ENCODE data around the gene ADCK1. TPM values are rescaled to one million over a fixed set of nuclear protein-coding genes. Genes with fewer than 3 reads are reported as not detected.
"Not testable (repeated sequence)": the region's sequence is repeated elsewhere in the genome, so short reads cannot be mapped to it uniquely, and the experiment has no call there.

The ADCK1 gene
- total RNA-seq, 2 donors from 2014 or later: 9.6 to 10.1 TPM

DNA sequence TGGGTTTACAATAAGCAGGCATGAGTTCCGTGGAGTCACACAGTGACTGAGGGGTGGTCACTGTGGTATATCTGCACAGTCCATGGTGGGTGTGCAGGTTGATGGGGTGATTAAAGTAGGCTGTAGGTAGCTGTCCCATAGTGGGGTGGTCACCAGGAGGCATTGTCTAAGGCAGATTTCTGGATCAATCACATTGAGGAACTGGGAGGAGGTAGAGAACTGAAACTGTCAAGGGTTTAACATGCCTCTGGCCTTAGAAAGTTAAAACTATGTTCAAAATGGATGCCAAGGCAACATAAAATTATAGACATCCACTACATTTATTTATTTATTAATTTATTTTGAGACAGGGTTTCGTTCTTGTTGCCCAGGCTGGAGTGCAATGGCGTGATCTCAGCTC, 8.3 kb downstream of the ADCK1 start:
- H3K27ac ChIP-seq: no peak overlapping the region
- no peaks in the 10 kb centered on the region for H3K27me3 ChIP-seq (replicated peaks; ENCODE audit: insufficient read depth)
- intact Hi-C loops (cut with DNase I): no loop called here
- 96% methylated on average over 3 of the region's 3 CpGs for WGBS
- TF ChIP-seq POLR2AphosphoS5 (IDR thresholded peaks at IDR 0.05) (no peak), POLR2A (IDR thresholded peaks at IDR 0.05) (no peak)
- TF ChIP-seq, protein P1, sequence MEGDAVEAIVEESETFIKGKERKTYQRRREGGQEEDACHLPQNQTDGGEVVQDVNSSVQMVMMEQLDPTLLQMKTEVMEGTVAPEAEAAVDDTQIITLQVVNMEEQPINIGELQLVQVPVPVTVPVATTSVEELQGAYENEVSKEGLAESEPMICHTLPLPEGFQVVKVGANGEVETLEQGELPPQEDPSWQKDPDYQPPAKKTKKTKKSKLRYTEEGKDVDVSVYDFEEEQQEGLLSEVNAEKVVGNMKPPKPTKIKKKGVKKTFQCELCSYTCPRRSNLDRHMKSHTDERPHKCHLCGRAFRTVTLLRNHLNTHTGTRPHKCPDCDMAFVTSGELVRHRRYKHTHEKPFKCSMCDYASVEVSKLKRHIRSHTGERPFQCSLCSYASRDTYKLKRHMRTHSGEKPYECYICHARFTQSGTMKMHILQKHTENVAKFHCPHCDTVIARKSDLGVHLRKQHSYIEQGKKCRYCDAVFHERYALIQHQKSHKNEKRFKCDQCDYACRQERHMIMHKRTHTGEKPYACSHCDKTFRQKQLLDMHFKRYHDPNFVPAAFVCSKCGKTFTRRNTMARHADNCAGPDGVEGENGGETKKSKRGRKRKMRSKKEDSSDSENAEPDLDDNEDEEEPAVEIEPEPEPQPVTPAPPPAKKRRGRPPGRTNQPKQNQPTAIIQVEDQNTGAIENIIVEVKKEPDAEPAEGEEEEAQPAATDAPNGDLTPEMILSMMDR (IDR thresholded peaks at IDR 0.05): no peak
- DNase-seq (ENCODE audit: low spot score): no peak
- no peak overlapping the region for H3K4me3 ChIP-seq
- H3K36me3 ChIP-seq: no peaks in the 10 kb centered on the region
- H3K9me3 ChIP-seq: no peaks in the 10 kb centered on the region
- H3K4me1 ChIP-seq (replicated peaks): no peaks in the 10 kb centered on the region

DNA sequence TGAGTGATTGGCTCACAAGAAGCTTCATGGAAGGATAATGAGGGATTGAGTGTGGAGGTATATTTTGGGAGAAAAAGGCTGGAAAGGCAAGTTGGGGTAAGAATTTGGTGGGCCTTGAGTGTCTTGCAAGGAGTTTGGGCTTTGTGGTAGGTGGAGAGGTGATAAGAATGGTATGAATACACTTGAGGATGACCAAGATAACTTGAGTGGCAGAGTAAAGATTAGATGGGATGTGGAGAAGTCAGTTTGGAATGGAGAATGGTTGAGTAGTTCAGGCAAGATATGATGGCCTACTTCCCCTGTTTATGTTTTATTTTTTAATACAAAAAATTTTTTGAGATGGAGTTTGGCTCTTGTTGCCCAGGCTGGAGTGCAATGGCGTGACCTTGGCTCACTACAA, 9.1 kb downstream of the ADCK1 start:
- TF ChIP-seq, protein P1 (IDR thresholded peaks at IDR 0.05): no peak
- TF ChIP-seq POLR2AphosphoS5 (IDR thresholded peaks at IDR 0.05): no peak
- TF ChIP-seq POLR2A (IDR thresholded peaks at IDR 0.05): no peak
- Histone ChIP-seq H3K9me3 (no peaks in the 10 kb centered on the region), H3K36me3 (no peaks in the 10 kb centered on the region), H3K27ac (no peak overlapping the region), H3K4me3 (no peak overlapping the region), H3K27me3 (replicated peaks; ENCODE audit: insufficient read depth) (no peaks in the 10 kb centered on the region), H3K4me1 (replicated peaks) (no peaks in the 10 kb centered on the region)
- 97% methylated on average over 1 of the region's 1 CpG for WGBS
- no peak for DNase-seq (ENCODE audit: low spot score)
- intact Hi-C loops (cut with DNase I): no loop called here

DNA sequence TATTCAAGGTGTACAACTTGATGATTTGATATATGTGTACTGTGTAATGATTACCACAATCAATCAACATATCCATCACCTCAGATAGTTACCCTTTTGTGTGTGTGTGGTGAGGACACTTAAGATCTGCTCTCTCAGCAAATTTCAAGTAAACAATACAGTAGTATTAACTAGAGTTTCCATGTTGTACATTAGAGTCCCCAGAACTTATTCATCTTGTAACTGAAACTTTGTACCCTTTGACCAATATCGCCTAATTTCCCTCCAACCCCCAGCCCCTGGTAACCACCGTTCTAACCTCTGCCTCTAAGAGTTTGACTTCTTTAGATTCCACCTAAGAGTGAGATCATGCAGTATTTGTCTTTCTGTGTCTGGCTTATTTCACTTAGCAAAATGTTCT, 12.1 kb downstream of the ADCK1 start:
- intact Hi-C loops (cut with DNase I): no loop called here
- no peak overlapping the region for H3K27ac ChIP-seq
- TF ChIP-seq POLR2A (IDR thresholded peaks at IDR 0.05): no peak
- TF ChIP-seq, protein P1 (IDR thresholded peaks at IDR 0.05): no peak
- no peak for TF ChIP-seq POLR2AphosphoS5 (IDR thresholded peaks at IDR 0.05)
- 94% methylated on average over 2 of the region's 2 CpGs for WGBS
- H3K36me3 ChIP-seq: no peaks in the 10 kb centered on the region
- H3K4me1 ChIP-seq (replicated peaks): no peaks in the 10 kb centered on the region
- no peaks in the 10 kb centered on the region for H3K27me3 ChIP-seq (replicated peaks; ENCODE audit: insufficient read depth)
- no peak for DNase-seq (ENCODE audit: low spot score)
- no peaks in the 10 kb centered on the region for H3K9me3 ChIP-seq
- H3K4me3 ChIP-seq: no peak overlapping the region

DNA sequence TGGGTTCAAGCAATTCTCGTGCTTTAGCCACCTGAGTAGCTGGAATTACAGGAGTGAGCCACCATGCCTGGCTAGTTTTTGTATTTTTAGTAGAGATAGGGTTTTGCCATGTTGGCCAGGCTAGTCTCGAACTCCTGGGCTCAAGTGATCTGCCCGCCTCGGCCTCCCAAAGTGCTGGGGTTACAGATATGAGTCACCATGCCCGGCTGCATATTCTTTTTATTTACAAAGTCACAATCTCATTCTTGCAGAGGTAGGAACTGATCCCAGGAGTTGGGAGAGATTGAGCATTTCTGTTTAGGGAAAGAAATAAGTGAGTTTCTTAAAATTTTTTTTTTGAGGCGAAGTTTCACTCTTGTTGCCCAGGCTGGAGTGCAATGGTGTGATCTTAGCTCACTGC, 12.8 kb downstream of the ADCK1 start:
- WGBS: 85% methylated on average over 6 of the region's 6 CpGs
- H3K9me3 ChIP-seq; DNase-seq (ENCODE audit: low spot score); H3K27ac ChIP-seq; H3K27me3 ChIP-seq (replicated peaks; ENCODE audit: insufficient read depth); H3K4me1 ChIP-seq (replicated peaks); intact Hi-C loops (cut with DNase I); H3K4me3 ChIP-seq; H3K36me3 ChIP-seq: not testable (repeated sequence)

DNA sequence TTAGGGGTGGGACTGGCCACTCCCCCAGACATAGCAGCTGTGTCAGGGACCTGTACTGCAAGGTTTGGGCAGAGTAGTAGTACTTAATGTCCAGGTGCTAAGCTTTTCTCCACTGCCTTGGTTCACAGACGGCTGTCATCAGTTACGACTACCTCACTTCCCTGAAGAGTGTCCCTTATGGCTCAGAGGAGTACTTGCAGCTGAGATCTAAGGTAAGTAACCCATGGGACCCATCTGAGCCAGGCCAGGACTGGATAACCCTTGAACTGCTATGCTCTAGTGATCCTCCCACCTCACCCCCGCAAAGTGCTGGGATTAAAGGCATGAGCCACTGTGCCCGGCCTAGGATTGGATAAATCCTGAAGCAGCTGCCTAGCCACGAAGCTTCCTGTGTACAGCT, 22.4 kb downstream of the ADCK1 start:
- peaks cover 0 to 5% of the 10 kb centered on the region in 2 donors for H3K36me3 ChIP-seq

More for the DNA sequence above, 22.4 kb downstream of the ADCK1 start:
- no peaks in the 10 kb centered on the region for H3K27me3 ChIP-seq (replicated peaks; ENCODE audit: insufficient read depth)
- TF ChIP-seq, protein P1 (IDR thresholded peaks at IDR 0.05): no peak
- TF ChIP-seq POLR2AphosphoS5 (IDR thresholded peaks at IDR 0.05) (no peak), POLR2A (IDR thresholded peaks at IDR 0.05) (no peak)
- H3K4me3 ChIP-seq: no peak overlapping the region
- DNase-seq (ENCODE audit: low spot score): no peak
- no peak overlapping the region for H3K27ac ChIP-seq
- intact Hi-C loops (cut with DNase I): no loop called here
- WGBS: 95% methylated on average over 5 of the region's 5 CpGs
- H3K4me1 ChIP-seq (replicated peaks): no peaks in the 10 kb centered on the region
- H3K9me3 ChIP-seq: no peaks in the 10 kb centered on the region
